Cardiac septum (tissue), 1 donor: Measurements from ENCODE around the gene ZP4. TPM values are rescaled to one million over a fixed set of nuclear protein-coding genes. Genes with fewer than 3 reads are reported as not detected.

Source experiments
- DNase-seq: peaks from one replicate; pipeline ENCODE4 v3.0.0-alpha.2; 2020; ENCODE audit warnings: low spot score
- intact Hi-C: fragments of 100-400 bp; cut with DNase I; formaldehyde crosslinking; loops from one replicate; pipeline ENCODE4 v1.14.0; 2022
- total RNA-seq: library from RNA; stranded (reverse); fragmentation: NEBNext Ultra II Directional; extraction: Animal tissue kit (Norgen Biotek cat#: 25700); gene quantifications from one replicate; pipeline ENCODE4 v1.2.1, GENCODE V29; 2021
- donor health status: DM: no; HTN: no; CAD: no.

The ZP4 gene
- total RNA-seq, 1 donor from 2014 or later, result not detected

DNA sequence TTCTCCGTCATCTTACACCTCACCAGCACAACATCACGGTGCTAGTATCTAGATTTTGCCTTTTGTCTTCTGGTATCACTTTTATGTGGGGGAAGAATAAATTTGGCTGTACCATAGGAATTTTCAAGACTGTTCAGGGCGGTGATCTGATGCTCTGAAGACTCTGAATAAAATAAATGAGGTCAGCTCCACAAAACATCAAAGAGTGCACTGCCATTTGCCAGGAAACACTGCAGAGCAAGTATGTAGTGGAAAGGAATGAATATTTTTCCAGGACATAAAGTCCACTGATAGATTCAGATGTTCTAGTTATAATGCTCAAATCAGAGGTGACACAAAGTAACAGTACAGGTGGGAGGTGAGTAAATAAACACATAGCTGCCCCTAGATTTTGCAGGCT, 56.3 kb downstream of the ZP4 start:
- intact Hi-C loops, result no loop called here
- DNase-seq, result no peak

DNA sequence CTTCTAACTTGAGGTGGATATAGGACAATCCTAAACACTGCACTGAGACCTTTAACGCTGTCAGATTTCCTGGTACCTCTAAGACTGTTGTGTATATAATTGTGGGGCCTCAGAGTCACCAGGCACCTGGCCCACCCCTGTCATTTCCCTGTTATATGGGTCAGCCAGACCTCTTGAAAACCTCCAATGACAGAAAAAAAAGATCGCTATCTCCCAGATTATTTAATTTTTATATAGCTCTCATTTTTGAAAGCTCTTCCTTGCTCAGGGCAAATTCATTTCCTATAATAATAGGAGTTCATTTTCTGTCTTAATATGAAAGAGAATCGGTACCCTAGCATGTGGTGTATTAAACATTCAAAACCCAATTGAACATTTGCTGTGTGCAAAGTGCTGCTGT, 56.7 kb downstream of the ZP4 start:
- intact Hi-C loops, result no loop called here
- no peak for DNase-seq

DNA sequence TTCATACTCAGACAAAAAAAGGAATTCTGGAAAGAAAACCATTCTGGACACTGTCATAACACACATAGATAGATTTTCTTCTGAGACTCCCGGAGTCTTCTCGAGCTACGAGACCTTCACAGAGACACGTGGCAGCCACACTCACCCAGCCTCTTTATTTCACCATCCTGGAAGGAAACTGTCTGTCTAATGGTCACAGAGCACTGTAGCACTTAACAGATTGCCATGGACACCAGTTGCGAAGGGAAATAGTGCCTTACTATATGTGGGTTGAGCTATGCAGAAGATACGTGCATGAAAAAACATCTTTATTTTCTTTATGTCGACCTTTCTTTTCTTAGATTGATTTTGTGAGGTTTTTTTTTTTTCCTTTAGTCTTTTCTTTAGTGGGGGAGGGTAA, 57.9 kb downstream of the ZP4 start:
- no peak for DNase-seq
- intact Hi-C loops, result no loop called here
